Osteocyte (in vitro differentiated cells): Measurements from ENCODE around the gene NR2F1. TPM values are rescaled to one million over a fixed set of nuclear protein-coding genes. Genes with fewer than 3 reads are reported as not detected.

ENCODE experiments used
- DNase-seq: peaks from one replicate; pipeline ENCODE4 v3.0.0; 2021; ENCODE audit warnings: mixed read lengths; ENCODE audit not compliant: unreplicated experiment; ENCODE audit errors: extremely low spot score
- H3K27ac Mint-ChIP-seq: one replicate; pipeline ENCODE4 v1.8.0; 2021; ENCODE audit warnings: mild to moderate bottlenecking, mixed read lengths; ENCODE audit not compliant: unreplicated experiment
- H3K27me3 Mint-ChIP-seq: one replicate; pipeline ENCODE4 v1.8.0; 2021; ENCODE audit warnings: mixed read lengths; ENCODE audit not compliant: unreplicated experiment
- H3K36me3 Mint-ChIP-seq: one replicate; pipeline ENCODE4 v1.8.0; 2021; ENCODE audit warnings: mixed read lengths; ENCODE audit not compliant: unreplicated experiment
- H3K4me1 Mint-ChIP-seq: one replicate; pipeline ENCODE4 v1.8.0; 2021; ENCODE audit warnings: mixed read lengths; ENCODE audit not compliant: unreplicated experiment
- H3K4me3 Mint-ChIP-seq: one replicate; pipeline ENCODE4 v1.8.0; 2021; ENCODE audit warnings: mild to moderate bottlenecking, moderate library complexity, mixed read lengths; ENCODE audit not compliant: unreplicated experiment
- H3K9me3 Mint-ChIP-seq: one replicate; pipeline ENCODE4 v1.8.0; 2021; ENCODE audit warnings: mixed read lengths; ENCODE audit not compliant: unreplicated experiment
- total RNA-seq: library from RNA; stranded (reverse); gene quantifications from 2 replicates; pipeline ENCODE4 v1.2.1, GENCODE V29; 2021
- TF ChIP-seq, protein P1 (sequence below): fragments of 200-600 bp; sonication (generic); IDR thresholded peaks from 2 replicates; pipeline ENCODE4 v1.5.0; 2021; ENCODE audit warnings: antibody characterized with exemption, mild to moderate bottlenecking, moderate library complexity

Gene NR2F1
- total RNA-seq, 1 donor from 2014 or later: 197 TPM

DNA sequence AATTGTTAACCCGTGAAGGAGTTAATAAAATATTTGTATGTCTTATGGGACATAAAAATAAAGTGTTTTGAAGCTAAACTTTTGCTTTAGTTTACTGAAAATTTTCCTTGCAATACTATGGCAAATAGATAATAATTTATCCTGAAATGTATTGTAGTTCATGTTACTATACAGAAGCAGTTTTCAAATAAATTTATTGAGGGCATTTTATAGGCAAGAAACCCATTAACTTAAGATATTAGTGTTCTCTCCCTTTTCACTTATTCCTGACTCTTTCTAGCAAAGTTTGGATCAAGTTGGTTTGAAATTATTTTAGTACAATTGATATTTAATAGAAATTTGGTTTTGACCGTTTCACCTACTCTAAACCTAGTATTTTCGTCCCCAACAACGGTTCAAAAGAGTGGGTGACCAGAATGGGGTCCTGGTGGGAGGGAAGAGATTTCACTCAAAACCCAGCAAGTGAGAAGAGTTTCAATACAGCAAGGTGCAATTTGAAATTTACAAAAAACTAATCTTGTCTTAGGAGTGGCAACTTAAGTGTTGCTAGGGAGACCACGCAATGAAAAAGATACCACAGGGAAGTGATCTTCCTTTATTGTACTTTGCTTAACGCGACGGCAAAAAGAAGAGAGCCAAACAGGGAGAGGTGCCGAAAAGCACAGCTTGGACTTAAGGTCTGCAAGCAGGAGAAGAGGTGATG lies 28.4 kb downstream of the NR2F1 start:
- Mint-ChIP-seq H3K4me1 (peaks cover 38% of the 10 kb centered on the region), H3K27me3 (peaks cover 38% of the 10 kb centered on the region), H3K9me3 (no peaks in the 10 kb centered on the region), H3K36me3 (peaks cover 16% of the 10 kb centered on the region), H3K4me3 (peak overlapping the region; percentile 64), H3K27ac (no peak overlapping the region)
- TF ChIP-seq, protein P1, sequence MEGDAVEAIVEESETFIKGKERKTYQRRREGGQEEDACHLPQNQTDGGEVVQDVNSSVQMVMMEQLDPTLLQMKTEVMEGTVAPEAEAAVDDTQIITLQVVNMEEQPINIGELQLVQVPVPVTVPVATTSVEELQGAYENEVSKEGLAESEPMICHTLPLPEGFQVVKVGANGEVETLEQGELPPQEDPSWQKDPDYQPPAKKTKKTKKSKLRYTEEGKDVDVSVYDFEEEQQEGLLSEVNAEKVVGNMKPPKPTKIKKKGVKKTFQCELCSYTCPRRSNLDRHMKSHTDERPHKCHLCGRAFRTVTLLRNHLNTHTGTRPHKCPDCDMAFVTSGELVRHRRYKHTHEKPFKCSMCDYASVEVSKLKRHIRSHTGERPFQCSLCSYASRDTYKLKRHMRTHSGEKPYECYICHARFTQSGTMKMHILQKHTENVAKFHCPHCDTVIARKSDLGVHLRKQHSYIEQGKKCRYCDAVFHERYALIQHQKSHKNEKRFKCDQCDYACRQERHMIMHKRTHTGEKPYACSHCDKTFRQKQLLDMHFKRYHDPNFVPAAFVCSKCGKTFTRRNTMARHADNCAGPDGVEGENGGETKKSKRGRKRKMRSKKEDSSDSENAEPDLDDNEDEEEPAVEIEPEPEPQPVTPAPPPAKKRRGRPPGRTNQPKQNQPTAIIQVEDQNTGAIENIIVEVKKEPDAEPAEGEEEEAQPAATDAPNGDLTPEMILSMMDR: no peak
- DNase-seq: no peak

DNA sequence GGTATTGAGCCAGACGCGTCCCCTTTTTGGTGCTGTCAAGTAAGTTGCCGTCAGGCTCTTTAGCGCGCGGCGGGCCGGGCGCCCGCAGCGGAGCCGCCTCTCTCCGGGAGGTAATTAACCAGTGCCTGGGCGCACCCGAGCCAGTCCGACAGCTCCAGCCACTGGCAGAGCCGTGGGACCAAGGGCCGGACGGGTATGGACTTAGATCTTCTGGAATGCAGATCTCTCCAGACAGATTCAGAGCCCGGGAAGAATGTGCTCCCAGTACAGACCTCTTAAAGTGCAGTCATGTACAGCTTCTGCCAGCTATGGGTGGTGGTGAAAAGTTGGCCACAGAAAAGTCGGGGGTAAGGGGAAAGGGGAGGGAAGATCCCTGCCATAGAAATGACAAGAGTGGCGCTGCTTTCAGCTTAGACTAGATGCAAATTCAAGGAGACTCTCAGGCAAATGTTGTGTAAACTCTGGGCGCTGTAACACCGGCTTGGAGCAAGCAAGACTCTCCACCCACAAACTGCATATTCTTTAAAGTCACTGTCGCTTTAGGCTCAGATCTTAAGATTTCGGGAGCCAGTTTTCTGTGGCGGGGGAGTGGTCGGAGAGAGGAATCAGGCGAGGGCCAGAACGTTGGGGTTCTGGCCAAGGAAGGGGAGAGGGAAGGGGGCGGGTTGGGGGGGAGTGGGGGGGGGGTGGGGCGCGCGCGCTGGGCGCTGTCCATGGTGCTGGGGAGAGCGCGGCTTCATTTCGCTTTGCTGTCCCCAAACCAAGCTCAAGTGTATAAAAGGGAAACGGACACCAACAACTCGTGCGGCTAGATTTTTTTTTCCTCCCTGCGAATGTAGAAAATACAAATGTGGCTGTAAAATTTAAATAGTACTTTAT lies 29.2 kb downstream of the NR2F1 start:
- no peak for DNase-seq
- peaks cover 21% of the 10 kb centered on the region for H3K36me3 Mint-ChIP-seq
- peaks cover 38% of the 10 kb centered on the region for H3K27me3 Mint-ChIP-seq

DNA sequence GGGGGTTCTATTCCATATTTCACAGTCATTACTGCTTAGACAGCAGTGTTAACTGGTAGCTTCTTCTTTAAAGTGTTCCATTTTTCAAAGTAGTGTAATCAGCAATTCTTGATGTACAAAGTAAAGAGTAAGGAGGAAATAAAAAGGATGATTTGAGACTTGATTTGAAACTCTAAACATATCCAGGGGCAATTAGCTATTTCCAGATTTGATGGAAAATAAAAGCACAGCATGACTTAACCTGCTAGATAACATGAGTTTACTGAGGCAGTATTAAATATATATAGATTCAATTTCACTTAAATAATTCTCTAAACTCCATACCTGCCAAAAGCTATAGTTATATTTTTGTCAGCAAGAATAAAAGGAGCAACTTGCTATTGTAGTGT lies 29.8 kb downstream of the NR2F1 start:
- Mint-ChIP-seq H3K27me3 (peaks cover 38% of the 10 kb centered on the region), H3K4me1 (peaks cover 23% of the 10 kb centered on the region), H3K36me3 (peaks cover 21% of the 10 kb centered on the region), H3K27ac (no peak overlapping the region), H3K4me3 (peak overlapping the region; percentile 36), H3K9me3 (no peaks in the 10 kb centered on the region)
- TF ChIP-seq, protein P1: no peak
- DNase-seq: no peak

More for the DNA sequence above, 29.2 kb downstream of the NR2F1 start:
- Mint-ChIP-seq H3K4me1 (peaks cover 30% of the 10 kb centered on the region), H3K4me3 (peak overlapping the region; percentile 64), H3K27ac (peak overlapping the region; percentile 33), H3K9me3 (no peaks in the 10 kb centered on the region)
- TF ChIP-seq, protein P1: no peak

DNA sequence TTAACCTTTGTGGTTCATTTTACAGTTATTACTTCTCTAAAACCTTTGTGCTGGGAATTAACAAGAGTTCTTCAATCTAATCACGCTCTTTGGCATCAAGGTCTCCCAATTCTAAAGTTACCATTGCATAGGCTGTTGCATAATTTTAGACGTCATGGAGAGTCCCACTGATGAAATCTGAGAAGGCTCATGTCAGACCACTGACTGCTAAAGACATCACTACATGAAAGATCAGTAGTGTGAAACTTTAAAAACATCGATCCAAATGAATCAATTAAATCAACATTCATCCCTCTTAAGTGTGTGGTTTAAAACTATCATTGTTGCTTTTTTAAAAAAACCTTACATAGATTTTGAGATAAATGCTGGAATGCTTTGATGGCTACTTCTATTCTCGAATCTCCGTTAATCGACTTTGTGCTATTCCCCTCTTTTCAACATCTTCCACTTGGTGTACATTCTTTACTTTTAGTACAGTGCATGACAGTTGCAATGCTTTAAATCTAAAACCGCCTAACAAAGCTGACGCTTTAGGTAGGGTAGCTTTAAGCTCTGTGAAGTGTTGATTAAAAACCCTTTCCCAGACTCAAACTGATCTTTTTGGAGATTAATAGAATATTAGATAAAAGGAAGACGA lies 33.6 kb downstream of the NR2F1 start:
- peaks cover 10% of the 10 kb centered on the region for H3K27me3 Mint-ChIP-seq
- peaks cover 18% of the 10 kb centered on the region for H3K36me3 Mint-ChIP-seq
- H3K27ac Mint-ChIP-seq: no peak overlapping the region
- no peaks in the 10 kb centered on the region for H3K9me3 Mint-ChIP-seq
- DNase-seq: no peak
- peaks cover 27% of the 10 kb centered on the region for H3K4me1 Mint-ChIP-seq
- TF ChIP-seq, protein P1: no peak
- H3K4me3 Mint-ChIP-seq: no peak overlapping the region
